MCF 10A (cell line): ENCODE results near the gene ARPP21. TPM values are rescaled to one million over a fixed set of nuclear protein-coding genes. Genes with fewer than 3 reads are reported as not detected.

Experiments
- Bru-seq: library from RNA; stranded (reverse); fragments of 400-500 nt; gene quantifications from one replicate; lab custom pipeline; 2021; lab: Mats Ljungman, UMichigan
- BruChase-seq, 2 experiments: library from RNA; stranded (reverse); fragments of 400-500 nt; gene quantifications; one replicate each; lab custom pipeline; 2021; lab: Mats Ljungman, UMichigan
- BruUV-seq: library from RNA; stranded (reverse); fragments of 400-500 nt; replicated peaks from 2 replicates; lab custom pipeline; 2021; lab: Mats Ljungman, UMichigan
- CTCF ChIA-PET: fragments of 300-600 bp; sonication (Branson Sonifier 250); formaldehyde crosslinking; extraction: SDS; loops from one replicate; lab custom pipeline; 2021; ENCODE audit warnings: antibody characterized with exemption, inconsistent platforms; lab: Yijun Ruan, JAX
- POLR2A ChIA-PET: fragments of 300-600, 350-650 bp; sonication (Branson Sonifier 250); formaldehyde crosslinking; extraction: SDS; loops from one replicate; lab custom pipeline; 2020; ENCODE audit warnings: antibody characterized with exemption, inconsistent platforms; lab: Yijun Ruan, JAX
- DNase-seq: peaks from one replicate; pipeline ENCODE4 v3.0.0-alpha.2; 2018; ENCODE audit not compliant: unreplicated experiment
- H3K27ac Mint-ChIP-seq: one replicate; pipeline ENCODE4 v1.8.0; 2022; ENCODE audit warnings: mild to moderate bottlenecking, low read depth, mixed read lengths; ENCODE audit not compliant: unreplicated experiment
- H3K27me3 Mint-ChIP-seq: one replicate; pipeline ENCODE4 v1.8.0; 2022; ENCODE audit warnings: mixed read lengths; ENCODE audit not compliant: insufficient read depth, unreplicated experiment
- H3K36me3 Mint-ChIP-seq: one replicate; pipeline ENCODE4 v1.8.0; 2022; ENCODE audit warnings: mild to moderate bottlenecking, moderate library complexity, mixed read lengths; ENCODE audit not compliant: insufficient read depth, unreplicated experiment
- H3K4me1 Mint-ChIP-seq: one replicate; pipeline ENCODE4 v1.8.0; 2022; ENCODE audit warnings: mixed read lengths; ENCODE audit not compliant: insufficient read depth, unreplicated experiment
- H3K4me3 Mint-ChIP-seq: one replicate; pipeline ENCODE4 v1.8.0; 2022; ENCODE audit warnings: mild to moderate bottlenecking, moderate library complexity, mixed read lengths; ENCODE audit not compliant: unreplicated experiment
- H3K9me3 Mint-ChIP-seq: one replicate; pipeline ENCODE4 v1.8.0; 2022; ENCODE audit warnings: mixed read lengths; ENCODE audit not compliant: unreplicated experiment
- CTCF ChIP-seq: fragments of 200-600 bp; IDR thresholded peaks from one replicate; pipeline ENCODE4 v1.8.0; 2022; ENCODE audit warnings: antibody characterized with exemption, mild to moderate bottlenecking; ENCODE audit not compliant: unreplicated experiment
- intact Hi-C: fragments of 100-400 bp; cut with micrococcal nuclease; formaldehyde crosslinking; loops from 2 replicates; pipeline ENCODE4 v1.14.1; 2022
- long read RNA-seq: library from polyadenylated mRNA; stranded (forward); transcript quantifications from one replicate; pipeline ENCODE4 v2.0.0, GENCODE V29; 2022
- total RNA-seq: library from RNA; stranded (reverse); gene quantifications from 2 replicates; pipeline ENCODE4 v1.2.3, GENCODE V29; 2022

ARPP21 gene
- total RNA-seq (not detected in 2 replicates), Bru-seq, nascent RNA (percentile 1 among the genes with signal in this experiment), BruChase-seq, experiment 1, labeled RNA remaining after a 6-hour chase (not detected), BruChase-seq, experiment 2, labeled RNA remaining after a 2-hour chase (not detected)
- long read RNA-seq: 0 reads

- intact Hi-C loops: no loop called here
- no peak within 1 kb of the TSS for H3K27ac Mint-ChIP-seq
- CTCF ChIA-PET: interaction anchor here (0.7 to 0.8 kb wide), 2 partner anchors 323 to 1628 kb away, joined by 3 read pairs; no protein-coding TSS in a partner anchor
- no peak for TF ChIP-seq CTCF
- POLR2A ChIA-PET: no interaction called here
- peaks cover 6% of the 10 kb centered on the region for H3K4me1 Mint-ChIP-seq
- peaks cover 99% of the 10 kb centered on the region for H3K27me3 Mint-ChIP-seq
- no TSS peak for BruUV-seq
- H3K9me3 Mint-ChIP-seq: no peaks in the 10 kb centered on the region
- no peaks in the 10 kb centered on the region for H3K36me3 Mint-ChIP-seq
- H3K4me3 Mint-ChIP-seq: peak within 1 kb of the TSS; percentile 12
- DNase-seq: no peak
Measured at GRCh38 chr3:35639254-35640186, at the start of gene ARPP21. ARPP21 (plus strand) TSS chr3:35639525; CDS start chr3:35681752, 42,227 bp downstream.

GRCh38 chr3:35592589-35593295 lies 46.6 kb upstream of the ARPP21 start:
- Mint-ChIP-seq H3K36me3 (no peaks in the 10 kb centered on the region), H3K4me3 (no peak overlapping the region), H3K9me3 (no peaks in the 10 kb centered on the region), H3K27ac (no peak overlapping the region), H3K27me3 (peaks cover 47% of the 10 kb centered on the region), H3K4me1 (no peaks in the 10 kb centered on the region)
- TF ChIP-seq CTCF: no peak
- intact Hi-C loops: no loop called here
- no peak for DNase-seq
- CTCF ChIA-PET: no interaction called here
- POLR2A ChIA-PET: no interaction called here
- no TSS peak for BruUV-seq

GRCh38 chr3:35594739-35595138 lies 44.6 kb upstream of the ARPP21 start:
- ChIA-PET CTCF (interaction anchor here (0.7 kb wide), 1 partner anchor 206 kb away, joined by 4 read pairs; no protein-coding TSS in a partner anchor), POLR2A (no interaction called here)
- no peak for DNase-seq
- H3K4me1 Mint-ChIP-seq: no peaks in the 10 kb centered on the region
- TF ChIP-seq CTCF: no peak
- H3K4me3 Mint-ChIP-seq: no peak overlapping the region
- peaks cover 67% of the 10 kb centered on the region for H3K27me3 Mint-ChIP-seq
- intact Hi-C loops: no loop called here
- no peaks in the 10 kb centered on the region for H3K36me3 Mint-ChIP-seq
- H3K9me3 Mint-ChIP-seq: no peaks in the 10 kb centered on the region
- H3K27ac Mint-ChIP-seq: no peak overlapping the region
- BruUV-seq: no TSS peak
